Fibroblast of pulmonary artery (primary cell): Measurements from ENCODE around the gene ZBED4.

Experiments used
- DNase-seq: peaks from one replicate; pipeline ENCODE4 v3.0.0-alpha.2; 2010; ENCODE audit warnings: low read depth
- H3K4me3 ChIP-seq: replicated peaks from 2 replicates; pipeline ENCODE4 v1.5.1; 2011; ENCODE audit warnings: low read depth, mild to moderate bottlenecking, control low read depth, low read length, moderate library complexity
- TF ChIP-seq, protein P1 (sequence below): IDR thresholded peaks from 2 replicates; pipeline ENCODE4 v1.5.1; 2011; ENCODE audit warnings: mild to moderate bottlenecking, control low read depth, low read length, inconsistent platforms; ENCODE audit errors: missing control alignments

ZBED4 gene

DNA sequence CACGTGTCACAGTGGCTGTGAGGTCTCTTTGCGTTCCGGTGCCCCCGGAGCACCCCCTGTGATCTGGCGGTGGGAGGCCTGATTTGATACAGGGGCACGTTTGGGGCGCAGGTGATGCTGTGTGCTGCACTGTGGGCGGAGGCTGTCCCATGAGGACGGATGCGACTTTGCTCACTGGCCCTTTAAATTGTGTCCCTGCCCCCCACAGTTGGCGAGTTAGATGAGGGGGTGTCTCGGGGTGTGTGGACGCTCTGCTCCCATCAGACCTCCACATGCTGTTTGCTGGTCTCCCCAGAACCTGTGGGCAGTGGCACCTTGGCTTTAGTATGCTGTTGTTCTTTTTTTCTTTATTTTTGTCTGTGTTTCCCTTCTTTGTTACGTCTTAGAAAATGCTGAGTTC, 5.2 kb downstream of the ZBED4 start:
- H3K4me3 ChIP-seq = no peak overlapping the region
- no peak for DNase-seq
- TF ChIP-seq, protein P1, sequence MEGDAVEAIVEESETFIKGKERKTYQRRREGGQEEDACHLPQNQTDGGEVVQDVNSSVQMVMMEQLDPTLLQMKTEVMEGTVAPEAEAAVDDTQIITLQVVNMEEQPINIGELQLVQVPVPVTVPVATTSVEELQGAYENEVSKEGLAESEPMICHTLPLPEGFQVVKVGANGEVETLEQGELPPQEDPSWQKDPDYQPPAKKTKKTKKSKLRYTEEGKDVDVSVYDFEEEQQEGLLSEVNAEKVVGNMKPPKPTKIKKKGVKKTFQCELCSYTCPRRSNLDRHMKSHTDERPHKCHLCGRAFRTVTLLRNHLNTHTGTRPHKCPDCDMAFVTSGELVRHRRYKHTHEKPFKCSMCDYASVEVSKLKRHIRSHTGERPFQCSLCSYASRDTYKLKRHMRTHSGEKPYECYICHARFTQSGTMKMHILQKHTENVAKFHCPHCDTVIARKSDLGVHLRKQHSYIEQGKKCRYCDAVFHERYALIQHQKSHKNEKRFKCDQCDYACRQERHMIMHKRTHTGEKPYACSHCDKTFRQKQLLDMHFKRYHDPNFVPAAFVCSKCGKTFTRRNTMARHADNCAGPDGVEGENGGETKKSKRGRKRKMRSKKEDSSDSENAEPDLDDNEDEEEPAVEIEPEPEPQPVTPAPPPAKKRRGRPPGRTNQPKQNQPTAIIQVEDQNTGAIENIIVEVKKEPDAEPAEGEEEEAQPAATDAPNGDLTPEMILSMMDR = no peak

DNA sequence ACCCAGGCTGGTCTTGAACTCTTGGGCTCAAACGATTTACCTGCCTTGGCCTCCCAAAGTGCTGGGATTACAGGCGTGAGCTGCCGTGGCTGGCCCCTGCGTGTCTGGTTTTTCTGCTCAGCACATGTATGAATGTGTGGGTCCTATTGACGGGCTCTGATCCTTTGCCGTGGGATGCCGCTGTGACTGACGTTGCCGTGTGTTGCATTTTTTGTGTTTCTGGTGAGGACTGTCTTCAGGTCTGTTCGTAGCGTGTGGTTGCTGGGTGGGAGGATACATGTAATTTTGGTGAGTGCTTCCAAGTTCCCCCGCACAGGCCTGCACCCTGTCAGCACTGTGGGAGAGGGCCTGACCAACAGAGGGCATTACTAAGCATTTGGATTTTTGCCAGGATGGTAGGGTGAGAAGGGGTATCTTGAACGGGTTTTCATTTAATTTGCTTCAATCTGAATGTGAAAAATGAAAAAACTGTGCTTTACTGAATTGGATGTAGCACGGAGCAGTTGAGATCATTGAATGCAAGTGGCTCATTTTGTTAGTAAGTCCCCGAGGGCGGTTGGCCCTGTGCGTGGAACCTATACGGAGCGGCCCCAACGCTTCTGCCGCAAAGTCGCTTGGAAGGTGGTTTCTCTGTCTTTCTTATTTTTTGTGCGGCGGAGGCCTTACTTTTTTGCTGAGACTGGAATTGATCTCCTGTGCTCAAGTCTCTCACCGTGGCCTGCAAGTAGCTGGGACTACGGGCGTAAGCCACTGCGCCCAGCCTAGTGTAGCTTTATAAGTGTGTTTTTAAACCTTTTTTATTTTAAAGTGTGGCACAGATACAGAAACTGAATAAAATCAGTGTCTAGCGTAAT, 8.2 kb downstream of the ZBED4 start:
- H3K4me3 ChIP-seq = no peak overlapping the region
- TF ChIP-seq, protein P1 = no peak

GRCh38 chr22:49862496-49862776, 8.8 kb downstream of the ZBED4 start:
- TF ChIP-seq, protein P1 = no peak
- DNase-seq = no peak
- H3K4me3 ChIP-seq = no peak overlapping the region

More for the DNA sequence above, 8.2 kb downstream of the ZBED4 start:
- peak; percentile 23 for DNase-seq

DNA sequence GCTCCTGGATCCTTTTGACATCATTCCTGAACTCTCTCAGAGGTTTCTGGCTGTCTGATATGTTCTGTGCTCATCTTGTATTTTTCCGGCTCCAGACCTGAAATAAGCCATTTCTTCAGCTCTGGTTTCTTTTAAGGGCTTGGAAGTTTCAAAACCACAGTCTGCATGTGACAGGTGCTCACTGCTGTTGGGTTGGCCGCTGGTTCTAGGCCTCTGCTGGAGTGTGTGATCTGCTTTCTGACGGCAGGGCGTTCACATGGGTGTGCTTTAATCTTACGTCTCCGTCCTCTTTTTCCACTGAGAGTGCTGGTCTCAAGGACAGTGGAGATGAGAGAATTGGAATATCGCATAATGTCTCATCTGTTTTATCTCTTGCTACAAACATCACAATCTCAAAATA, 10.3 kb downstream of the ZBED4 start:
- TF ChIP-seq, protein P1 = no peak
- DNase-seq = no peak
- H3K4me3 ChIP-seq = no peak overlapping the region

GRCh38 chr22:49865156-49865555, 11.5 kb downstream of the ZBED4 start:
- TF ChIP-seq, protein P1 = no peak

DNA sequence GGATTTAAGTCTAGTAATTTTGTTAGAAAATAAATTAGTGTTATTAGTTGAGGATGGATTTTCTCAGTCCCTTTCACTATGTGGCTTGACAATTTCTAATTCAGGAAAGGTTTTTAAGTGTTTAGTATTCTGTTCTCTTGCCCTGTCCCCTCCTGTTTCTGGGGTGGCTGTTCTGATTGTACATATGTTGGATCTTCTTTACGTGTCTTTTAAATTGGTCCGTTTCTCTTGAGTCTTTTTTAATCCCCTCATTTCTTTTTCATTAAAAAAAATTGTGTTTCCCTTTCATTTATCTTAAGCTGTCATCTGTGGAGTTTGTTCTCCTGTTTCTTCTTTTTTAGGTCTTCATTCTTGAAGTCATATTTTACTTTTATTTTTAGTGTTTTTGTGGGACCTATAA, 12.5 kb downstream of the ZBED4 start:
- H3K4me3 ChIP-seq = no peak overlapping the region
- no peak for DNase-seq
- TF ChIP-seq, protein P1 = no peak

More at GRCh38 chr22:49865156-49865555, 11.5 kb downstream of the ZBED4 start:
- H3K4me3 ChIP-seq = no peak overlapping the region
- DNase-seq = no peak

DNA sequence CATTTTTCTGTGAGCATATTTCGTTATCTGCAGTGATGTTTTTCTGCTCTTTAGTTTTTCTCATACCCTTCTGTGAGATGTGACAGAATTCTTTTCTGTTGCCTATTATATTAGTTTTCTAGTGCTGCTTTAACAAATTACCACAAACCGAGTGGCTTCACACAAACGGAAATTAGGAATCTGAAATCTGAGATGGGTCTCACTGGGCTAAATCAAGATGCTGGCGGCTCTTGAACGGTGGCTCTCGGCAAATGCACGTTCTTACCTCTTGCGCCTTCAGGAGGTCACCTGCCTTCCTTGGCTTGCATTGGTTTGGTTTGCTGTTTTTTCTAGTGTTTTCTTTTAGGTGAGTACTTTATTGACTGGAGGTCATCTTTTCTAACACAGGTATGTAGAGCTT, 13.0 kb downstream of the ZBED4 start:
- TF ChIP-seq, protein P1 = no peak
- H3K4me3 ChIP-seq = no peak overlapping the region
- DNase-seq = no peak
